Natural killer cell (primary cell): ENCODE data around the gene MPPED1. TPM values are rescaled to one million over a fixed set of nuclear protein-coding genes. Genes with fewer than 3 reads are reported as not detected.

Experiments
- ATAC-seq, 3 donors: fragments of 150-1000 bp in 2 of 3; fragments of 200-7000 bp in 1 of 3; cut with Tn5 transposase; 1 replicate in 1 of 3; 2 replicates in 2 of 3; pipeline ENCODE4 v1.10.0; 2021; ENCODE audit warnings: mild to moderate bottlenecking in 2 of 3, moderate library complexity in 2 of 3
- DNase-seq, 2 donors: peaks; one replicate each; pipeline versions ENCODE4 v3.0.0 to v3.0.0-alpha.2; 2013 to 2021; ENCODE audit warnings: mixed read lengths in 1 of 2
- H3K27ac ChIP-seq: one replicate; pipeline ENCODE4 v1.5.1; 2013; ENCODE audit warnings: mild to moderate bottlenecking, low read length
- H3K27me3 ChIP-seq: one replicate; pipeline ENCODE4 v1.6.1; 2013; ENCODE audit warnings: low read length; ENCODE audit not compliant: control insufficient read depth, insufficient read depth
- H3K36me3 ChIP-seq: one replicate; pipeline ENCODE4 v1.6.1; 2013; ENCODE audit warnings: low read length; ENCODE audit not compliant: control insufficient read depth, insufficient read depth
- H3K4me1 ChIP-seq: one replicate; pipeline ENCODE4 v1.6.1; 2013; ENCODE audit warnings: low read length; ENCODE audit not compliant: control insufficient read depth, insufficient read depth
- H3K4me3 ChIP-seq: one replicate; pipeline ENCODE4 v1.5.1; 2013; ENCODE audit warnings: low read length
- H3K9me3 ChIP-seq: one replicate; pipeline ENCODE4 v1.6.1; 2013; ENCODE audit warnings: low read length; ENCODE audit not compliant: control insufficient read depth, insufficient read depth
- H3K27ac Mint-ChIP-seq, 2 donors: one replicate each; pipeline ENCODE4 v1.8.0; 2022; ENCODE audit warnings: mild to moderate bottlenecking in 2 of 2, mixed read lengths in 2 of 2, moderate library complexity in 1 of 2
- H3K27me3 Mint-ChIP-seq, 2 donors: one replicate each; pipeline ENCODE4 v1.8.0; 2022; ENCODE audit warnings: low read depth in 2 of 2, mixed read lengths in 2 of 2
- H3K36me3 Mint-ChIP-seq: one replicate; pipeline ENCODE4 v1.8.0; 2022; ENCODE audit warnings: mixed read lengths
- H3K4me1 Mint-ChIP-seq, 2 donors: one replicate each; pipeline ENCODE4 v1.8.0; 2022; ENCODE audit warnings: mixed read lengths in 2 of 2
- H3K4me3 Mint-ChIP-seq: one replicate; pipeline ENCODE4 v1.8.0; 2022; ENCODE audit warnings: mild to moderate bottlenecking, moderate library complexity, mixed read lengths
- H3K9me3 Mint-ChIP-seq, 2 donors: one replicate each; pipeline ENCODE4 v1.8.0; 2022; ENCODE audit warnings: mixed read lengths in 2 of 2
- CTCF ChIP-seq: fragments of 200-600 bp; IDR thresholded peaks from one replicate; pipeline ENCODE4 v1.8.0; 2022; ENCODE audit warnings: antibody characterized with exemption
- WGBS: methylation state at CpG from one replicate; pipeline ENCODE4 v1.1.7; 2013; ENCODE audit warnings: missing lambda C conversion rate; ENCODE audit not compliant: insufficient coverage; 5-methylcytosine and 5-hydroxymethylcytosine counted together
- intact Hi-C: fragments of 100-400 bp; cut with micrococcal nuclease; formaldehyde crosslinking; loops from one replicate; pipeline ENCODE4 v1.14.2; 2022
- total RNA-seq, 4 donors: library from RNA; stranded (reverse); fragments of 120-200 nt in 1 of 4; gene quantifications; one replicate each; pipeline versions ENCODE4 v1.2.3 to v1.2.4, GENCODE V29; 2013 to 2022

Gene MPPED1
- total RNA-seq, 3 donors from 2014 or later (not counting 1 experiment from before 2014, with no cell fraction given), result not detected

GRCh38 chr22:43393132-43393843 is 18.5 kb upstream of the MPPED1 start:
- H3K36me3 Mint-ChIP-seq, result no peaks in the 10 kb centered on the region
- peaks cover 0 to 3% of the 10 kb centered on the region in 2 donors for H3K4me1 Mint-ChIP-seq
- H3K4me3 Mint-ChIP-seq, result no peak overlapping the region
- no peak for DNase-seq
- intact Hi-C loops, result no loop called here
- no peak overlapping the region for H3K27ac Mint-ChIP-seq
- Histone ChIP-seq H3K4me3 (no peak overlapping the region), H3K36me3 (no peaks in the 10 kb centered on the region), H3K9me3 (no peaks in the 10 kb centered on the region), H3K4me1 (no peaks in the 10 kb centered on the region), H3K27me3 (no peaks in the 10 kb centered on the region), H3K27ac (no peak overlapping the region)
- 76% methylated on average over 14 of the region's 14 CpGs for WGBS
- H3K27me3 Mint-ChIP-seq, result peaks cover 11 to 14% of the 10 kb centered on the region in 2 donors
- TF ChIP-seq CTCF, result no peak
- no peak for ATAC-seq
- no peaks in the 10 kb centered on the region for H3K9me3 Mint-ChIP-seq

- Mint-ChIP-seq H3K27ac (no peak overlapping the region), H3K4me3 (no peak overlapping the region), H3K4me1 (no peaks in the 10 kb centered on the region), H3K36me3 (no peaks in the 10 kb centered on the region), H3K27me3 (peaks cover 12 to 16% of the 10 kb centered on the region in 2 donors), H3K9me3 (no peaks in the 10 kb centered on the region)
- DNase-seq (no peak), ATAC-seq (no peak)
- no peaks in the 10 kb centered on the region for H3K4me1 ChIP-seq
- no peaks in the 10 kb centered on the region for H3K9me3 ChIP-seq
- no peaks in the 10 kb centered on the region for H3K36me3 ChIP-seq
- 100% methylated on average over 2 of the region's 4 CpGs for WGBS
- intact Hi-C loops, result no loop called here
- no peaks in the 10 kb centered on the region for H3K27me3 ChIP-seq
- no peak overlapping the region for H3K27ac ChIP-seq
- TF ChIP-seq CTCF, result no peak
- no peak overlapping the region for H3K4me3 ChIP-seq
Observed at GRCh38 chr22:43393844-43394474, 17.9 kb upstream of the MPPED1 start.

DNA sequence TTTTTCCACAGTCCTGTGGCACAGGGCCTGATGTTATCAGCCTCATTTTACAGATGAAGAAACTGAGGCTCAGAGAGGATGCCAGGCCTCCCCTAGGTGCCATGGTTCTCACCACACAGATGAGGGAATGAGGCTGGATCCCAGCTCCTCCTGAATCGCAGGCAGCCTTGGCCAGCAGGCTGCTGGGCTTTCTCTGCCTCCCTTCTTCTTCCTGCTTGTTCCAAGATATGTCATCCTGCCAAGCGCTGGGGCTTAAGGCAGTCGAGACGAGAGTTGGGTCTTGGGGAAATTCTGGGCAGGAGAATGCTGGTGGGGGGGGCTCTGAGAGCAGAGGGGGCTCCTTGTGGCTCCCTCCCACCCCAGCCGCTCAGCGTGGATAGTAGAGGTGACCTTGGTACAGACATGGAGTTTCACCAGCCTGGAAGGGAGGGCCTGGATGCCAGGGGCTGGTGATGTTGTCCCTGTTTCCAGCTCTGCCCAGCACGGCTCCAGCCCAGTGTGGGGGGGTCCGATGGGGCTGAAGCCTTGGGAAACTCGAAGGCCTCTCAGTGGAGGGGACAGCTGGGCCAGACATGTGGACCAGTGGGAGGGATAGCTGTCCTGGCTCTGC is 16.6 kb upstream of the MPPED1 start:
- Mint-ChIP-seq H3K4me1 (no peaks in the 10 kb centered on the region), H3K4me3 (no peak overlapping the region), H3K9me3 (no peaks in the 10 kb centered on the region), H3K27me3 (peaks cover 12 to 19% of the 10 kb centered on the region in 2 donors), H3K36me3 (no peaks in the 10 kb centered on the region), H3K27ac (no peak overlapping the region)
- no peak overlapping the region for H3K27ac ChIP-seq
- 76% methylated on average over 8 of the region's 9 CpGs for WGBS
- H3K4me3 ChIP-seq, result no peak overlapping the region
- no peak for TF ChIP-seq CTCF
- no peaks in the 10 kb centered on the region for H3K4me1 ChIP-seq
- H3K27me3 ChIP-seq, result no peaks in the 10 kb centered on the region
- intact Hi-C loops, result no loop called here
- H3K36me3 ChIP-seq, result no peaks in the 10 kb centered on the region
- ATAC-seq, result no peak
- no peak for DNase-seq
- no peaks in the 10 kb centered on the region for H3K9me3 ChIP-seq
